Measurements from ENCODE around the gene MED15.
"Not testable (repeated sequence)": the region's sequence is repeated elsewhere in the genome, so short reads cannot be mapped to it uniquely, and the experiment has no call there.

Gene MED15

GRCh38 chr22:20606041-20606783 lies 98.8 kb downstream of the MED15 start:
- DNase-seq: peak; percentile 71

GRCh38 chr22:20606784-20607128 lies 99.3 kb downstream of the MED15 start:
- no peak for DNase-seq

GRCh38 chr22:20607157-20607907 lies 99.9 kb downstream of the MED15 start:
- no peak for DNase-seq

DNA sequence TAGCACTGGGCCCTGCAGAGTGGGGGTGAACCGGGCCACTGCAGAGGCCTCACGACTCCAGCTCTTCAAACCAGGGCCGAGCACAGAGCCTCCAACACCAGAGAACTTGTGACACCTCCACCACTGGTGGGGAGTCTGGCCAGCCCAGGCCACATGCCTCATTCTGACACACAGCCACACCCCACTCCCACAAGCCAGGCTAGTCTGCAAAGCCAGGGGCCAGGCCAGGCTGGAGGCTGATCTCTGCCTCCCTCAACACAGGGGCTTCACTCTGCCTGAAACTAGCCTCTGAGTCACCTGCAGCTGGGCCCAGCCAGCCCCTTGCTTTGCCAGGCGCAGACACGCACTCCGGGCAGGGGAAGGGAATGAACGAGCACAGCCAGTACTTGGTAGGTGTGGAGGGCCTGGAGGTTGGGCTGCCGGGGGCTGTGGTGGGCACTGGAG lies 102.9 kb downstream of the MED15 start:
- DNase-seq: no peak

GRCh38 chr22:20610757-20611156 lies 103.3 kb downstream of the MED15 start:
- no peak for DNase-seq

DNA sequence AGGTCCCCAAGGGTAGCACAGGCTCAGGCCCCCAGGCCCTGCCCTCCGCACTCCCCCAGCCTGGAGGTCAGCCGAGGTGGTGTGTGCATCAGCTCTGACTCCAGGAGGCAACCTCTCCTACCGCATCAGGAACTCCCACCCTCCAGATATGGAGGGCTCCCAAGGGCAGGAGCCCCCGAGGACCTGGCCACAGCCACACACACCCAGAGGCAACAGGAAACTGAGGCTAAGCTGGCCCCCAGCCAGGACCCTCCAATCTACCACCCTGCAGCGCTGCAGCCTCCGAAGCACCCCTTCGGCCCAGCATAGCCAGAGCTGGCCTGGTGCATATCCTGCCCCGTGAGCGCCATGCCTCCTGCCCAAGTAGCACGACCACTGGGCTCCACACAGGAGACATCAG lies 104.0 kb downstream of the MED15 start:
- DNase-seq: no peak

DNA sequence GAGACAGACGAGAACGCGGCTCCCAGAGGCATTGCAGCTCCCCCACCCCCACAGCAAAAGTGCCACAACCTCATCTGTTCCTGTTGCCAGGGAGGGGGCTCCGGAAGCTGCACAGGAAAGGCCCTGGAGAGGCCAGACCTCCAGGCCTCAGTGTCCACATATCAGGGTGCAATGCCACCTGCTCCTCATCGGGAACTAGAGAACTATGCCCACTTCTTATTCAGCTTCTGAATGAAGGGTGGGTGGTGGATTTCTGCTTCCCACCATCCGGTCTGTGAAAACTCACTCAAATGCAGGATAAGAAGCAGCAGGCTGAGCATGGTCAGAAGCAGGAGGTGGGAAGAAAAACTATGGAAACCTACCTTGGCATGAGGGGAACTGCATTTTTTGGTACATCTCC lies 105.9 kb downstream of the MED15 start:
- no peak for DNase-seq

- no peak for DNase-seq
These were observed 107.6 kb downstream of the MED15 start for GRCh38 chr22:20615021-20615420.

GRCh38 chr22:20615533-20616450 lies 108.4 kb downstream of the MED15 start:
- DNase-seq: no peak

- DNase-seq: no peak
These were observed 109.1 kb downstream of the MED15 start for GRCh38 chr22:20616451-20617043.

- DNase-seq: no peak
These were observed 111.1 kb downstream of the MED15 start for GRCh38 chr22:20618488-20618887.

DNA sequence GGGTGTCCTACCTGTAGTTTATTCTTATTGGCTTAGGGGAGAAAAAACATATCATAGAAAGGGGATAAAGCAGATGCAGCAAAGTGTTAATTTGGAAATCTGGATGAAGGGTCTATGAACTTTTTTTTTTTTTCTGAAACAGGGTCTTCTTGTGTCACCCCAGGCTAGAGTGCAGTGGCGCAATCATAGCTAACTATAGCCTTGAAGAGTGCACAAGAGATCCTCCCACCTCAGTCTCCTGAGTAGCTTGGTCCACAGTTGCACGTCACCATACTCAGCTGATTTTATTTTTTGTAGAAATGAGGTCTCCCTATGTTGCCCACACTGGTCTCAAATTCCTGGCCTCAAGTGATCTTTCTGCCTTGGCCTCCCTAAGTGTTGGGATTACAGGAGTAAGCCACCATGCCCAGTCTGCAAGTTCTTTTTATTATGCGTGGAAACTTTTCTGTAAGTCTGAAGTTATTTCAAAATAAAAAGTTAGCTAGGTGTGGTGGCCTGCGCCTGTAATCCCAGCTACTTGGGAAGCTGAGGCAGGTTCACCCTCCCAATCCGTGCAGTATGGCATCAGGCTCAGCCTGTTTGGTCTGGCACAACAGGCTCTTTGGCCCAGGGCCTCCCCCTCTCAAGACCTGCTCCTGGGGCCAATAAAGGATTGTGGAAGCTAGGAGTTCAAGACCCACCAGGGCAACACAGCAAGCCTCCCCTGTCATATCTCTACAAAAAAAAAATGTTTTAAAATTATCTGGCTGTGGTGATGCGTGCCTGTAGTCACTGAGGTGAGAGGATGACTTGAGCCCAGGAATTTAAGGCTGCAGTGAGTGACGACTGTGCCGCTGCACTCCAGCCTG lies 111.9 kb downstream of the MED15 start:
- no peak for DNase-seq

GRCh38 chr22:20619893-20620194 lies 112.4 kb downstream of the MED15 start:
- DNase-seq: not testable (repeated sequence)

DNA sequence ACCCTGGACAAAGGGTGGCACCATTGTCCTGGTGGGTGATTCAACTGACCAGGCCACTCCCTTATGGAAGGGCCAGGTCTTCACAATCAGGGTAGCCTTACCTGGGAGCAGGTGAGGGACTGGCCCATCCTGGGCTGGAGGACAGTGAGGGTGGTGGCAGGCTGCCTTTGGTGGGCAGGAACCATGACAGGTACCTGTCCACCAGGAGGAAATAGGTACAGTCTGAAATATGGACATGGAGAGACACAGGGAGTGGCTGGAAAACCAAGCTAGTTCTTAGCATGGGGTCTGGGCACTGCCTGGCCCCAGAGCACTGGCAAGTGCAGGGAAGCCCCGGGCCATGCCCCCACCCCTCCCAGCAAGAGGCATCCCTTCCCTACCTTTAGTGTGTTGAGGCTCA lies 113.8 kb downstream of the MED15 start:
- DNase-seq: no peak

DNA sequence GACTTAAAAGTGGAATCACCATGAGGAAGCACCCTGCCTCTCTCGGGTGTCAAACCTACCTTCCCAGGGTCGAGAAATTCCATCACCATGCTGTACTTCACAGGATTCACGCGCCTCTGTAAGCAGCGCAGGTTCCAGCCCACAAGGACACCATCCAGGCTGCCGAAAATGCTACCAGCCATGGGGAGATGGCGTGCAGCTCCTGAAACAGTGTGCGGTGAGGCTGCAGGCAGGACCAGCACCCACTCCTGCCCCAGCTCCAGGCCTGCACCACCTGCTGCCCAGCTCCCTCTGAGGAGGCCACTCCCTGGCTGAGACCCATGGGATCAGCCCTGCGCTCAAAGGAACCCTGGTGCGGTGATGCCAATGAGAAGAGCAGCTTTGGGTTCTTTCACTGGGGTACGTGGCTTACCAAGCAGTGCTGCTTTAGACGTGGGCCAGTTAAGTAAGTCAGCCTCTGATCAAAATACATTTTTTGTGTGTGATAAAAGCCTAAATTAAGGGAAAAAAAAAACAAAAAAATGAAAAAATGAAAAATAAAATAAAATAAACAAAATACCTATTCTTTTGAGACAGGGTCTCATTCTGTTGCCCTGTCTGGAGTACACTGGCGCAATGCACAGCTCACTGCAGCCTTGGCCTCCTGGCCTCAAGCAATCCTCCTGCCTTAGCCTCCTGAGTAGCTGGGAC lies 115.4 kb downstream of the MED15 start:
- DNase-seq: no peak

DNA sequence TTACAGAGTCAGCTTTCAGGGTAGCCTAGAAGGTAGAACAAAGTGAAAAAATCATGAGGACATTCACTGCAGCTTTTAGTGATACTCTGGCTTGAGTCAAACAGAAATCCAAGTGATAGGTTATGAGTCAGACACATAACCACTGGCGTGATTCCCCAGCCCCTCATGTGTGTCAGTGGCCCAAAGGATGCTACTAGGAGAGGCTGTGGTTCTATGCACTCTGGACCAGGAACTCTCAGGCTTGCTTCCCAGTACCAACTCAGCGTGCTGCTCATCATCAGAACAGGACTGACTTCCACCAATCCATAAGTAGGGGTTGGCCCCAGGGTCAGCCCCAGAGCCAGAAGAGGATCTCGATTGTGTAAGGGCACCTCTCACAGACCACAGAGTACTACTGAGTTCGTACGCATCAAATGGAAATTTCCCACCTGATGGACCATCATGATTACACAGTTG lies 116.8 kb downstream of the MED15 start:
- DNase-seq: no peak

GRCh38 chr22:20625270-20625669 lies 117.9 kb downstream of the MED15 start:
- DNase-seq: no peak

DNA sequence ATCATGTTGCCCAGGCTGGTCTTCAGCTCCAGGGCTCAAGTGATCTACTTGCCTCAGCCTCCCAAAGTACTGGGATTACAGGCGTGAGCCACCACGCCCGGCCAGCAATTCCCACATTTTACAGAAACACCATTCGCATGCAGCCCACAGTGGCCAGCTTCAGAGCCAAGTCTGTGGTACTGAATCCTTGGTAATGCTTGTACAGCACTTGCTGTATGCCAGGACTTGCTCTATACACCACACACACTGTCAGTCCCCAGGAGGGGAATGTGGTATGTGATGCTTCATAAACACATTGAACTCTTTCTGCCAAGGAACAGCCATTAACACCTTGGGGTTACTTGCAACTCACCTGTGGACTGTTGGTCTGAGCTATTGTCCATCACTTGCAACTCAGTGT lies 119.4 kb downstream of the MED15 start:
- no peak for DNase-seq

- no peak for DNase-seq
These were observed 120.0 kb downstream of the MED15 start for GRCh38 chr22:20627432-20627831.

DNA sequence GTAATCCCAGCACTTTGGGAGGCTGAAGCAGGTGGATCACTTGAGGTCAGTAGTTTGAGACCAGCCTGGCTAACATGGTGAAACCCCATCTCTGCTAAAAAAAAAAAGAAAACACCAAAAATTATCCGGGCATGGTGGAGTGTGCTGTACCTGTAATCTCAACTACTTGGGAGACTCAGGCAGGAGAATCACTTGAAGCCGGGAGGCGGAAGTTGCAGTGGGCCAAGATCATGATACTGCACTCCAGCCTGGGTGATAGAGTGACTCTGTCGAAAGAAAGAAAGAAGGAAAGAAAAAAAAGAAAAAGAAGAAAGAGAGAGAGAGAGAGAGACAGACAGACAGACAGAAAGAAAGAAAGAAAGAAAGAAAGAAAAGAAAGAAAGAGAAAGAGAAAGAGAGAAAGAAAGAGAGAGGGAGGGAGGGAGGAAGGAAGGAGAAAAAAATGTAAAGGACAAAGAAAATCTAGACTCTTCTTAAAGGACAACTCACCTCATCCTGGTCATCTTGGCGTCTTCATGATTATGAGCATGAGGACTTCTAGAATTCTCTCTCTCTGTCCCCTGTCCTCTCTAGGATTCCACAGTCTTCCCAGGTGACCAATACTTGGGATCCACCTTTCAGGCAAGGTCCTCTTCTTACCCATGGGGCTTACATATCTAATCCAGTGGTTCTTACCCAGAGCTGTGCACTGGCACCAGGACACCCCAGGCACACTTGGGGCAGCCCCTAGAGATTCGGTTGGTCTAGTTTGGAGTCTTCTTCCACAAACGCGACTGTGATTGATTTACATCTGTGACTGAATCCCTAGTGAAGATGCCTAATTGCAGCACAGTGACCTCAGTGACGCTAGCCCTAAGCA lies 120.9 kb downstream of the MED15 start:
- no peak for DNase-seq

DNA sequence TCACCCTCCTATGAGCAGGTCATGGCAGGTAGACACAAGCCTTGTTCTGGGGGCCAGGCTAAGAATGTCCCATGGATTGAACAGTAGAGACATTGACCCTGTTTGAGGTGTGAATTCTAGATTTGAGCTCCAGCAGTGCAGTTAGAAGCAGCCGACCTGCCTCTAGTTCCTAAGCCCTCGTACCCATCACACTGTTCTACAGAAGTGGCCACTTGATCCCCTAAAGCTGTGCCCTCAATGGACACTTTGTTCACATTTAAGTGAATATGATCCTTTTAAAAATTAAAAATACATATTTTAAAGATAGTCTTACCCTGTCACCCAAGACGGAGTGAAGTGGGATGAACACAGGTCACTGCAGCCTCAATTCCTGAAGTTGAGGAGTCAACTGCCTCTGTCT lies 122.0 kb downstream of the MED15 start:
- DNase-seq: no peak
